NCI-H510A (cell line): ENCODE data around the gene CLEC16A.
"Not testable (repeated sequence)": the region's sequence is repeated elsewhere in the genome, so short reads cannot be mapped to it uniquely, and the experiment has no call there.

Experiments
- DNase-seq: peaks from one replicate; lab custom pipeline; 2025; lab: John Stamatoyannopoulos, UW

The CLEC16A gene

DNA sequence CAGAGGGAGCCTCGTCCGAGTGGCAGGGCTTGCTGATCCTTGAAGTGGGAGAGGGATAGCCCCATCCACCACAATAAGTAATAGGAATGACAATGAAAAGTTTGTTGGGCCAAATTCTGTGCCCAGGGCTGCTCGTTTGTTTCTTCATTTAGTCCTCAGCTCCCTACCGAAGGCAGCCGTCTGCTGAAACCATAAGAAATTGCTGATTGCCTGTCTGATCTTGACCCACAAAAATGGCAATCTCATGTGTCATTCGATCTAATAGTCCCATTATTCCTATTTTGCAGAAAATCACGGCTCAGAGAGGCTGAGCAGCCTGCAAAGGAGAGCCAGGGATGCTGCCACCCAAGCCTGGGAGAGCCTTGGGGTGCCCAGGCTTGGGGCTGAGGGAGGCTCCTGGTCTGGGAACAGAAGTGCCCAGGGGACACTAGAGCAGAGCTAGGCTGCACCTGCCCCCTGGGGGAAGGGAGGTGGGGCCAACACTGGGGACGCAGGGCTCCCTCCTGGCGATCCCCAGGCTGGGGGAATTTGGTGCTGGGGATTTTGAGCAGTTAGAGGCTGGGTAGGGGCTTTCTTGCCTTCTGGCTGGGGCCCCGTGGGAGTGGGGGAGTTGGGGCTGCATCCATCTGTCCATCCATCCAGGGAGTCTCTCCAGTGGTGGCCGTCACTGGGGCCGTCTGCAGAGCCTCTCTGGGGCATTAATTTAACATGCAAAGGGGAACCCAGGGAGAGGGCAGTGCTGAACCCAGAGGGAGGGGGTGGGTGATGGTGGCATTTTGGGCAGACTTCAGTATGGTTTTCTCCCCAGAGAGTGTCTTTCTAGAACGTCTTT is 258.1 kb downstream of the CLEC16A start:
- no peak for DNase-seq

DNA sequence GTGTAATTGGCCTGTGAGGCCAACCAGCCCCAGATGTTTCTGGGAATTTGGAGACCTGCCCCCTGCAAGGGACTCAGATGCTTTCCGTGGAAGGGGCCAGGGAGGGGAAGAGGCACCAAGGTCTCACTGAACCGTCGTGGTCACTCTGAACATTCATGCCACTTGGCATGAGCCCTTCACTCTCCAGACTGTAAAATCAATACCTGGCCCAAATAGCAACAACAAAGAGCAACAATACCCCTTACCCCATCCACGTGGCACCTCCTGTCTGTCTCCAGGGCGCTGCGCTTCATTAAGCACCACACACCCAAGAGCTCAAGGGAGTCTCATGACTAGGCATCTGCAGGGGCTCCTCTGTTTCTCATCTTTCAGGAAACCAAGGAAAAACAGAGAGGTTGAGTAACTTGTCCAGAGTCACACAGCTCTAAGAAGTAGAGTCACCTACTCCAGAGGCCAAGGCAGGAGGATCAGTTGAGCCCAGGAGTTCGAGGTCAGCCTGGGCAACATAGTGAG is 258.8 kb downstream of the CLEC16A start:
- no peak for DNase-seq

DNA sequence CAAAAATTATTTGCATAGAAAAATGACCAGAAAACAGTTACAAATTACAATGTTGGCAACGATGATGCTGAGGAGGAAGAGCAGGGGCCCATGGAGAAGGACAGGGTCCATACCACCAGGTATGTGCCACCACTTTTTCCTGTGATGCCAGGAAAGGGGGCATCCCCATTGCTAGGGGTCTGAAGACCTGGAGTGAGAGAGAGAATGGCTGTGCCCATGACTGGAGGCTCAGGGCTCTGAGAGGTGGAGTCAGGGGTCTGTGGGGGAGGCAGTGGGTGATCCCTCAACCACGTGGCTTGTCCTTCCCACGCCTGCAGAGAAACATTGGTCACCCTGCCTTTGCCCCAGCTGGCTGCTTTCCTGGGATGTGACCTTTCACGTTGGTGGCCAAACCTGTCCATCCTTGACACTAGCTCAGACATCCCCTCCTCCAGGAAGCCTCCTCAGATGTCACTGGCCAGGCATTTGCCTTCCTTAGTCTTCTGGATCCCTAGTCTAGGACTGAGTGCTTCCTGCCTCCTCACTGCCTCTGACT is 260.2 kb downstream of the CLEC16A start:
- DNase-seq: no peak

DNA sequence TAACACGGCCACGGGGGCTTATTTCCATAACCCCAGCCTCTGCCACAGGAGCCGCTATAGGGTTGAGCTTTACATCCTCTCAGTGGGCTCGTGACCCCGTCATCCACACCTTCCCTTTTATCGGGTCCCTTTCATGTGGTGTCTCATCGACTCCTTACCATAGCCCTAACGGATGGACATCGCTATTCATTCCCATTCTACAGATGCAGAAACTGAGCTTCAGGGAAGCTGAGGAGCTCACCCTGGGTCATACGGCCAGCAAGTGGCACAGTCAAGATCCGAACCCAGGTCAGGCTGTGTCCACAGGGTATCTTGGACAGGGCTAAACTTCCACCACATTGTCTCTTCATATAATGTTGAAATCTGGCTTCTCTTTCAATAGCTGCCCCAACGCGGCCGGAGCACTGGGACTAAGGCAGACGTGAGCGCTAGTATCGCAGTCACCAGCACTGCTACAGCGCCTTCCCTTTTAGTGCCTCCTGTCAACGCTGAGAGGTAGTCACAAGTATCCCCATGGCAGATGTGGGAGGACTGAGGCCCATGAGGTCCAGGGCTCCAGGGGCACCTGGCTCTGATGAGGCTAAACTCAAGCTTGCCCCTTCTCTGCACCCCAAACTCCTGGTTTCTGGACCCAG is 260.8 kb downstream of the CLEC16A start:
- DNase-seq: no peak

DNA sequence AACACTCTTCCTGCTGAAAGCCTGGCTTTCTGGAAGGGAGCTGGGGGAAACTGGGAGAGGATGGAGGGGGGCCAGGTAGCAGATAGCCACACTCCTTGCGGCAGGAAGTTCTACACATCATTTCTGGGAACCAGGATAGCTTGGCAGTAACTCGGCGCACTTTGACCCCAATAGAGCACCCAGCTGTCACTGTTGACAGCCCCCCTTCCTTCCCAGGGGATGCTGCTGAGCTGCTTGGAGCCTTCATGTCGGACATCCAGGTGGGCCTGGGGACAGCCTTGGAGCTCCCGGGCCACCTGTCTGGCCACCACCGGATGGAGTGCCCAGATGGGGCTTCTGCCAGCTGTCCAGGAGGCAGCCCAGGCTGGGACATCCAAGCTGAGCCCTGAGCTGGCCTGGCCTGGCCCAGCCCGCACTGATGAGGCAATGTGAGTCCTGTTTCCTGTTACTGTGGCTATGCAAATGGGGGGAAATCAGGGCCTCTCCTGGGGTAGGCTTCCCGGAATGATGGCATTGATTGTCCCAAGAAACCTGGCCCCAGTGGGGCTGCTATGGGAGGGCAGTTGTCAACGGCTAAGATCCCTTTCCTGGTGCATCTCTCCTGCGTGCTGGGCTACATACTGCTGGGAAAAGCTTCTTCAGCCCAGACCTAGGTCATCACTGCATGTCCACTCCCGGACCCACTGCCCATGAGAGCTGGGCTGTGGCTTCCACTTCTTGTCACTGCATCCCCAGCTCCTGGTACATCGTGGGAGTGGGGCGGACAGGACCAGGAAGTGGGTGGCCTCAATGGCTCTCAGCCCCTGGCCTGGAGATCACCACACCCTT is 261.6 kb downstream of the CLEC16A start:
- DNase-seq: no peak

DNA sequence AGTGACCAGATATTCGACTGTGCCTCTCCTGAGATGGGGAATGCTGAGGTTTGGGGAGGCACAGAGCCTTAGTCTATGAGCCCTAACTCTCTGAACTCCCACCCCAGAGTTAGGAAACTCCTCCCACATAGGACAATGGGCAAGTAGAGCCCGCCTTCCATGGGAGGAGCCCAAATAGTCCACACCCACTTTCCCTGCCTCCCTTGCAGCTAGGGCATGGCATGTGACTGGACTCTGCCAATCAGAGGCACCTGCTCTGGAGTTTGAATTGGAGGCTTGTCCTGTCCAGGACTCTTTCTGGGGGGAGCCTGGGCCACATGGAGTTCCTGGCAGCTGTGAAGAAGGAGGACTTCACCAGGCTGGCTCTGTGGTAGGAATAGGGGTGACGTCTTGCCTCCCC is 263.3 kb downstream of the CLEC16A start:
- DNase-seq: no peak

DNA sequence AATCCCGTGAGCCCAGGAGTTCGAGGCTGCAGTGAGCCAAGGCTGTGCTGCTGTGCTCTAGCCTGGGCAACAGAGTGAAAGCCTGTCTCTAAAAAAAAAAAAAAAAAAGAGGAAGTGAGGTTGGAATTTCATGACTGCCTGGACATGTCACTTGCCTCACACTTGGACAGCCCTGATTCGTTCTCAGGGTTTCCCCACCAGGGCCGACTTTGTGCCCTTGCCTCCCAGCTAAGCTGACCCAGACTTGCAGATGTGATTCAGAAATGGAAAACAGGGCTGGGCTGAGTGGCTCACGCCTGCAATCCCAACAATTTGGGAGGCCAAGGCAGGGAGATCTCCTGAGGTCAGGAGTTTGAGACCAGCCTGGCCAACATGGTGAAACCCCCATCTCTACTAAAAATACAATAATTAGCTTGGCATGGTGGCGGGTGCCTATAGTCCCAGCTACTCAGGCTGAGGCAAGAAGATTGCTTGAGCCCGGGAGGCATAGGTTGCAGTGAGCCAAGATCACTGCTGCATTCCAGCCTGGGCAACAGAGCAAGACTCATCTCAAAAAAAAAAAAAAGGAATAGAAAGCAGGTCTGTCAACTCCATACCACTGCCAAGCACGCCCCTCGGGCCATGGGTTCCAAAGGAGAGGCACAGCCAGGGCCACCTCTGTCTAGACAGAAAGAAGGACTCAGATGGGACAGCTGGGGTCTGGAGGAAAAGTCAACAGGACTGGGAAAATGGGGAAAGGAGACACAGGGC is 264.7 kb downstream of the CLEC16A start:
- DNase-seq: no peak

DNA sequence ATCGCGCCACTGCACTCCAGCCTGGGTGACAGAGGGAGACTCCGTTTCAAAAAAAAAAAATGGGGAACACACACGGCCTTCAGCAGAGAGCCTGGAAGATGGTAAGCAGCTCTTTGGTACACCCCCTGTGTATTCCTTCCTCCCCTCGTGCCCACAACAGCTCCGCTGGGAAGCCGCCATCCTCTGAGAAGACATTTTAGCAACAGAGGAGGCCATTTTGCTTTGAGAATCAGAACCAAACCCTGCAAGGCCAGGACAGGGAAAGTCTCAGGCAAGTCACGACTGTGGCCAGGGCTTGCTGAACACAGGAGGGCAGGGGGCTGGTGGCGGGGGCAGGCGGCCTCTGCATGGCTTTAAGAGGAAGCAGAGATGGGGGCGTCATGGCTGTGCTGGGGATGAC is 265.9 kb downstream of the CLEC16A start:
- no peak for DNase-seq

DNA sequence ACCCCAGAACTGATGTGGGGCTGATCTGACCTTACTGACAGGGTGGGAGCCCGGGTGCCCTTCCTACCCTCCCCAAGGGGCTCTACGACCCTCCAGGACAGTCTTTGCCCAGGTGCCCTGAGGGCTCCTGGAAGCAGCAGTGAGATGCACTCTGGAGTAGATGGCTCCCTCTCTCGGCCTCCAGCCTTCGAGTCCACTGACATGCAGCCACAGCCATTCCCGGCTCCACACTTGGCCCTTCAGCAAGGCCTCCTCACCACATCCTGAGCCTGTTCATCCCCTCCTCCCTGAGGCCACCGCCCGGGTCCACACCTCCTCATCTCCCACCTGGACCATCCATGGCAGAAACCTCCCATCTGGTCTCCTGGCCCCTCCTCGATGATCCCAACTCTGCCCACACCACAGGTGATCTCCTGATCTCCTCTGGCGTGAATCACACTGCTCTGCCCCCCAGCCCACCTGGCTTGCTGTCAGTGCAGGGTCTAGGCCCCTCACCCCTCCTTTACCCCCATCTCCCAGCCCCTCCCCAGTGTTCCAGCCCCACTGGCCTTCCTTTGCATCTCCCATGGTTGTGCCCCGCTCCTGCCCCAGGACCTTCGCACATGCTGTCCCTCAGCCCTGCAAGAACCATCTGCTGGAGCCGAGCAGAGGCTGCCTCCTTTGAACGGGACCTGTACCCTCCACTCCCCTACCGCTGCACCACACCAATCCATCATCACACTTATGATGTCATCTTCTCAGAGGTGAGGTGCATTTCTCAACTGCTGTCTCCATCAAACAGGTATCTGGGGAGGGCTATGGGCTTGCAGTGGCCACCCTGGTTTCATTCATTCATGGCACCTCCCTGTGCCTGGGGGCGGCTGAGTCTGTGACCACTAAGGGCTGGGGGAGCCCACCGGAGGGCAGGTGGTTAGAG is 267.0 kb downstream of the CLEC16A start:
- DNase-seq: no peak

DNA sequence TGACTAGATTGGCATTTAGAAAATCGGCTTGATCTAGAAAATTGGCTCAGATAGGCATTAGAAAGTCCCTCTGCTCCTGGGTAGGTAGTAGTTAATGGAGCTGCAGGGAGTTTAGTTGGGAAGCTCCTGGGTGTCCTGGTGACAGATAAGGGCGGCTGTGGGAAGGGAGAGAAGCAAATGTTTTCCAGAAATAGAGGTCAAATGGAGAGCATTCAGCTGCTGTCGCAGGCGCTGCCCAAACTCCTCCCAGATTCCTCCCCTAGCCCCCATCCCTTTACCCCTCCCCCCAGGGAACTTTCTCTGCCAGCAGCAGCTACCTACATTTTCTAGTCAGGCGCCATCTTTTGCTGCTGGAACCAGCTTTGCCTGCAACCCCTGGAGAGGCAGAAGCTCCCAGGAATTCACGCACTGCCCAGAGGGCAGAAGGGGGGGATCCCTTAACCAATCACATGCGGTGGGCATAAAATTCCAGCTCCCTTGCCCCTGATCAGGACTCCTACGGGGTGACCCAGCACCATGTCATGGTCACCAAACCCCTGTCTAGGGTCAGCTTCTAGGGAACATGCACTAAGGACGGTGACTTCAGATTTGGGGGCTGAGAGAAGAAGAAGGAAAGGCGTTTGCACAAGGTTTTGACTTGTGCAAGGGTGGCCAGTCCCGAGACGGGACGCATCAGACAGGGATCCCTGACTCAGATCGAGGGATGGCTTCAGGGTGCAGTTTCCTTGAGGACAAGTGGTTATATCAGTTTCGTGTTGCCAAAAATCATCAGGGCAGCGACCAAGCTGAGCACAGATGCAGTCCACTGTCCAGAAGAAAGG is 267.8 kb downstream of the CLEC16A start:
- DNase-seq: no peak

DNA sequence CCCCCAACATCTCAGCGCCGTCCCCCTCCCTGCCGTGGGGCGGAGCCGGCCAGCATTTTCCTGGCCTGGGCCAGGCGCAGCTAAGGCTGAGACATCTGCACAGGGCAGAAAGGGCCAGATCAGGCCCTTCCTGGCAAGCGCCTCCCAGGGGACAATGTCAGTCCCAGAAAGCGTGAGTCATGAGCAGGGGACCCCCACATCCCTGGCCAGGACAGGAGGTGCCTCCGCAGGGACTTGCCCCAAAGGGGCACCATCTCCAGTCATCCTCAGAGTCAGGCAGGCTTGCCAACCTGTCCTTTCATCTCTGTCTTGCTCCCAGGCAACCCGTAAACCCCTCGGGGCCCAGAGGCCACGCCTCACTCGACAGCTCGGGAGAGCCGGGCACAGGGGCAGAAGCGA is 268.4 kb downstream of the CLEC16A start:
- no peak for DNase-seq

DNA sequence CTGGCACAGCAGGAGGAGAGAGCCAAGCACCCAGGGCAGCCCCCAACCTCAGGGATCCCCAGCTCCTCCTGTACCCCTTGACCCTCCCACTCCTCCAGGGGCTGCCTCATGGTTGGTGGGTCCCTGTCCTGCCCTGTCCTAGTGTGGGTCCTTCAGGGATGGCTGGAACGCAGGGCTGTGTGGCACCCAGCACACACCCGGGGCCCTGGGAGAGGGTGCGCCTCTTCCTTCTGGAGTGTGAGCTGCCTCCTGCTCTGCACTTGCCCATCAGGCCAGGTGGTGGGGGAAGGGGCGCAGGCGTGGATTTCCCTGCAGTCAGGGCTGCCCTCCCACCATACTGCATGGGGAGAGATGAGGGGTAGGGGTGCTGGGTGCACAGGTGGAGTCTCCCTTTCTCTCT is 269.0 kb downstream of the CLEC16A start:
- DNase-seq: no peak

DNA sequence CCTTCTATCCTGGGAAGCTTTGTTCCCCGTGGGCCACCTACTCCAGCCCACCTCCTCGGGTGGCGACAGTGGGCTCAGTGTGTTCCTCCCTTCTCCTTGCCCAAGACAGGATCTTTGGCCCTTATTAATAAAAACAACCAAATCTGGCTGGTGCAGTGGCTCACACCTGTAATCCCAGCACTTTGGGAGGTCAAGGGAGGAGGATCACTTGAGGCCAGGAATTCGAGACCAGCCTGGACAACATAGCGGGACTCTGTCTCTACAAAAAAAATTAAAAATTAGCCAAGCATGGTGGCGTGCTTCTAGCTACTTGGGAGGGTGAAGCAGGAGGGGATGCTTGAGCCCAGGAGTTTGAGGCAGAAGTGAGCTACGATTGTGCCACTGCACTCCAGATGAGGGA is 269.4 kb downstream of the CLEC16A start:
- no peak for DNase-seq

DNA sequence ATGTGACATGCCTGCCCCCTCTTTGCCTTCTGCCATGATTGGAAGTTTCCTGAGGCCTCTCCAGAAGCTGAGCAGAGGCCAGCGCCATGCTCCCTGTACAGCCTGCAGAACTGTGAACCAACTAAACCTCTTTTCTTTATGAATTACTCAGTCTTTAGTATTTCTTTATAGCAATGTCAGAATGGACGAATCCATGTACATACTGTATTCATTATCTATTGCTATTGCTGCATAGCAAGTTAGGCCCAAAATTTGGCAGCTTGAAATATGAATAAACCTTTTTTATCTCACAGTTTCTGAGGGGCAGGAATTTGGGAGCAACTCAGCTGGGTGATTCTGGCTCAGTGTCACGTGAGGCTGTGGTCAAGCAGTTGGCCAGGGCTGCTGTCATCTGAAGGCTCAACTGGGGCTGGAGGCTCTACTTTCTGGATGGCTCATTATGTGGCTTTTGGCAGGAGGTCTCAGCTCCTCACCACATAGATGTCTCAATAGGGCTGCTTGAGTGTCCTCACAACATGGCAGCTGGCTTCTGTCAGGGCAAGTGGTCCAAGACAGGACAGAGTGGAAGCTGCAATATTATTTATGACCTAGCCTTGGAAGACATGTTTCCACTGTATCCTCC is 271.7 kb downstream of the CLEC16A start:
- no peak for DNase-seq

DNA sequence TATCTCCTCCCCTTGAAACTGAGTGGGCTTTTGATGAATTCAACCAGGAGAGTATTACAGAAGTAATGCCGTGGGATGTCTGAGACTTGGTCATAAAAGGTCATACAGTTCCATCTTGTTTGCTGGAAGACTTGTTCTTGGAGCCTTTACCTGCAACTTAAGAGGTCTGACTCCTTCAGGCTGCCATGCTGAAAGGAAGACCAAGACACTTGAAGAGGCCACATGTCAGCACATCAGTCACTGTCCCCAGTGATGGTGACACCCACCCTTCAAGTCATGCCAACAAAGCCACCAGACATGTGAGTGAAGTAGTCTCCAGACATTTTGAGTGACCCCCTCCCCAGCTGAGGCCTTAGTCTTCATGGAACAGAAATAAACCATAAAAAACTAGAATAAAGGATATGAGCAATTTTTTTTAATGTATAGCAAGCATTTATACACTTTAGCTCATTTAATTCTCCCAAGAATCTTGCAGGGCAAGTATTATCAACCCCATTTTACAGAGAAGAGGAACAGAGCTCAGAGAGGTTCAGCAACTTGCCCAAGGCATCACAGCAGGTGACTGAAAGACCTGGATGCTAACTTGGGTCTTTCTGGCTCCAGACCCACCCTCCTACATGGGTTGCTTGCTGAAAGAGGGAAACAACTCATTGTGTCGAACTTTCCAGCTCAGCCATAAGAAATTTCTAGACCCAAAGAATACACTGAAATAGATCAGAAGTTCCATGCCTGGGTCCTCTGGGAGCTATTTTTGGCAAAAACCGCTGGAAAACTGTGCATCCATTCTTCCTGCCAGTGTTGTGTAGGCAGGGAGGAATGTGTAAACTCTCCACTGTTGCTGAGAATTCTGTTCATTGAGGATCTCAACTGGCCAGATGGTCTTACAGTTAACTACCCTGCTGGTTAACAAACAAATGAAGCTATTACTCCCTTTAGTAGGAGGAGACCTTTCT is 273.6 kb downstream of the CLEC16A start:
- no peak for DNase-seq

DNA sequence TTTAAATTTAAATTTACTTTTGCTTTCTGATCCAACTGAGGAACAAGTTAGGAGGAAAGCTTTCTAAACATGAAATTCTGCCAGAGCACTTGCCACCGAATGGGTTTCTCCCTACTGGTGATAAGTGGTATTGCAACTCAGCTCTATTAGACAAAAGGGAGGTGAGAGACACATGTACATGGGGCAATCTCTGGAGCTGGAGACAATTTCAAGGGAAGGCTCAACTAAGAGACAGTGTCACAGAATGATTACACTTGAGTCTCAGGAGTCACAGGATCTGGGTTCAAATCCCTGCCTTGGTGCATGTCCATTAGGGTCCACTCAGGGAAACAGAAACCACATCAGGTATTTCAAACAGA is 274.2 kb downstream of the CLEC16A start:
- no peak for DNase-seq

DNA sequence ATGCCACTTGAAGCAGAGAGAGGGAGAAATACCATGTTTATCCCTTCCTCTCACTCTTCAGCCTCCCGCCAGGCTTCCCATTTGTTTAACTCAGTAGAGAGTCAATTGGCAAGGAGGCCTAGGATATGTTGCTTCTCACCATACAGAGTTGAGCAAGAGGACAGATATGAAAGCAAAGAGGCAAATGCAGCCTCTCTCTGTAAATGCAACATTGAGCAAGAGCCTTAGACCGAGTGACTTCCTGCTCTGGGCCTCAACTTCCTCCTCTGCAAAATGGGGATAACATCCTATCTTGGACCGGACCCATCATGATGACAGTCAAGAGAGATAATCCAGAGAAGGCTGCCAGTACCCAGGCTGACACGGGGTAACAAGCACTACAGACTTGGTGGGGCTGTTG is 274.8 kb downstream of the CLEC16A start:
- DNase-seq: no peak

DNA sequence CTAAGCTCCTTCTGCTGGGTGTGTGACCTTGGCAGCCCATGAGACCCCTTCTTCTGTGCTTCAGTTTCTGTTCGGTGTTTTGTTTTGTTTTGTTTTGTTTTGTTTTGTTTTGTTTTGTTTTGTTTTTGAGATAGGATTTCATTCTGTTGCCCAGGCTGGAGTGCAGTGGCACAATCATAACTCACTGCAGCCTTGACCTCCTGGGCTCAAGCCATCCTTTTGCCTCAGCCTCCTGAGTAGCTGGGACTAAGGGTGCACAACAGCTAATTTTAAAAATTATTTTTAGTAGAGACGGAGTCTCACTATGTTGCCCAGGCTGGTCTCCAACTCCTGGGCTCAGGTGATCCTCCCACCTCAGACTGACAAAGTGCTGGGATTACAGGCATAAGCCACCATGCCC is 276.1 kb downstream of the CLEC16A start:
- not testable (repeated sequence) for DNase-seq
